Measurements from ENCODE around the gene ATG10. TPM values are rescaled to one million over a fixed set of nuclear protein-coding genes. Genes with fewer than 3 reads are reported as not detected.

The ATG10 gene
- total and polyA plus RNA-seq, 2 donors (not counting 1 experiment from before 2014, with no cell fraction given), result 1.6 to 11.6 TPM

GRCh38 chr5:82054004-82054710 is 82.3 kb downstream of the ATG10 start:
- H3K27me3 Mint-ChIP-seq, result no peaks in the 10 kb centered on the region
- peaks cover 3% of the 10 kb centered on the region for H3K4me1 Mint-ChIP-seq
- intact Hi-C loops (cut with micrococcal nuclease), result no loop called here
- H3K9me3 Mint-ChIP-seq (ENCODE audit: insufficient read depth), result no peaks in the 10 kb centered on the region
- no peak overlapping the region for H3K9ac ChIP-seq (ENCODE audit: low read length)
- no peaks in the 10 kb centered on the region for H3K36me3 ChIP-seq (replicated peaks in 1 of 2; ENCODE audit: control extremely low read depth in 1 of 2, control insufficient read depth in 1 of 2, extremely low read depth in 1 of 2, insufficient read depth in 2 of 2, low read length in 1 of 2)
- H3K27me3 ChIP-seq (replicated peaks in 1 of 4; ENCODE audit: control extremely low read depth in 1 of 4, control insufficient read depth in 3 of 4, insufficient read depth in 4 of 4, low read length in 3 of 4), result no peaks in the 10 kb centered on the region
- ATAC-seq (ENCODE audit: low read depth) (no peak), DNase-seq (no peak)
- no peaks in the 10 kb centered on the region for H3K4me1 ChIP-seq (ENCODE audit: control insufficient read depth in 2 of 2, insufficient read depth in 2 of 2, low read length in 2 of 2)
- H3K79me2 ChIP-seq (ENCODE audit: control insufficient read depth, insufficient read depth, low read length), result no peaks in the 10 kb centered on the region
- H3K4me2 ChIP-seq (replicated peaks; ENCODE audit: low read depth, low read length, poor library complexity, severe bottlenecking), result no peak overlapping the region
- no peak overlapping the region for H2AFZ ChIP-seq (ENCODE audit: insufficient read depth, low read depth, low read length, poor library complexity, severe bottlenecking)
- H4K20me1 ChIP-seq (ENCODE audit: control insufficient read depth, insufficient read depth, low read length, poor library complexity, severe bottlenecking), result no peaks in the 10 kb centered on the region
- ChIA-PET POLR2A (interaction anchor here (0.6 kb wide), 1 partner anchor 202 kb away, joined by 3 read pairs; no protein-coding TSS in a partner anchor), CTCF (no interaction called here)
- H3K4me3 ChIP-seq (ENCODE audit: control extremely low read depth in 1 of 5, extremely low read depth in 1 of 5, insufficient read depth in 1 of 5, low read depth in 2 of 5, low read length in 4 of 5), result no peak overlapping the region
- no peaks in the 10 kb centered on the region for H3K9me3 ChIP-seq (ENCODE audit: control extremely low read depth in 1 of 3, control insufficient read depth in 2 of 3, insufficient read depth in 1 of 3, low read length in 2 of 3)
- 96% methylated on average over 2 of the region's 3 CpGs for WGBS (ENCODE audit: insufficient coverage)
- TF ChIP-seq CTCF (IDR thresholded peaks at IDR 0.05), result no peak
- TF ChIP-seq EZH2 (IDR thresholded peaks at IDR 0.05; ENCODE audit: borderline replicate concordance, insufficient read depth, low read depth, low read length, poor library complexity, severe bottlenecking), result no peak
- no peak overlapping the region for H3K27ac ChIP-seq (ENCODE audit: low read length in 2 of 2)
- H3K27ac Mint-ChIP-seq, result no peak overlapping the region
- H3K4me3 Mint-ChIP-seq, result no peak overlapping the region

GRCh38 chr5:82057051-82057450 is 85.2 kb downstream of the ATG10 start:
- ATAC-seq (ENCODE audit: low read depth), result no peak
- H2AFZ ChIP-seq (ENCODE audit: insufficient read depth, low read depth, low read length, poor library complexity, severe bottlenecking), result no peak overlapping the region
- no peaks in the 10 kb centered on the region for H3K4me1 ChIP-seq (ENCODE audit: control insufficient read depth in 2 of 2, insufficient read depth in 2 of 2, low read length in 2 of 2)
- ChIA-PET POLR2A (no interaction called here), CTCF (no interaction called here)
- H3K27me3 ChIP-seq (replicated peaks in 1 of 4; ENCODE audit: control extremely low read depth in 1 of 4, control insufficient read depth in 3 of 4, insufficient read depth in 4 of 4, low read length in 3 of 4), result no peaks in the 10 kb centered on the region
- H4K20me1 ChIP-seq (ENCODE audit: control insufficient read depth, insufficient read depth, low read length, poor library complexity, severe bottlenecking), result no peaks in the 10 kb centered on the region
- no peak overlapping the region for H3K4me2 ChIP-seq (replicated peaks; ENCODE audit: low read depth, low read length, poor library complexity, severe bottlenecking)
- H3K36me3 ChIP-seq (replicated peaks in 1 of 2; ENCODE audit: control extremely low read depth in 1 of 2, control insufficient read depth in 1 of 2, extremely low read depth in 1 of 2, insufficient read depth in 2 of 2, low read length in 1 of 2), result no peaks in the 10 kb centered on the region
- H3K9ac ChIP-seq (ENCODE audit: low read length), result no peak overlapping the region
- no peaks in the 10 kb centered on the region for H3K27me3 Mint-ChIP-seq
- no peaks in the 10 kb centered on the region for H3K9me3 ChIP-seq (ENCODE audit: control extremely low read depth in 1 of 3, control insufficient read depth in 2 of 3, insufficient read depth in 1 of 3, low read length in 2 of 3)
- peaks cover 3% of the 10 kb centered on the region for H3K4me1 Mint-ChIP-seq
- H3K4me3 Mint-ChIP-seq, result no peak overlapping the region
- intact Hi-C loops (cut with micrococcal nuclease), result no loop called here
- no peak for DNase-seq
- H3K9me3 Mint-ChIP-seq (ENCODE audit: insufficient read depth), result no peaks in the 10 kb centered on the region
- no peak for TF ChIP-seq EZH2 (IDR thresholded peaks at IDR 0.05; ENCODE audit: borderline replicate concordance, insufficient read depth, low read depth, low read length, poor library complexity, severe bottlenecking)
- H3K79me2 ChIP-seq (ENCODE audit: control insufficient read depth, insufficient read depth, low read length), result no peaks in the 10 kb centered on the region
- no peak overlapping the region for H3K27ac Mint-ChIP-seq
- no peak overlapping the region for H3K4me3 ChIP-seq (ENCODE audit: control extremely low read depth in 1 of 5, extremely low read depth in 1 of 5, insufficient read depth in 1 of 5, low read depth in 2 of 5, low read length in 4 of 5)
- H3K27ac ChIP-seq (ENCODE audit: low read length in 2 of 2), result no peak overlapping the region
